NCI-H526 (cell line): ENCODE data around the gene PRSS12.
"Not testable (repeated sequence)": the region's sequence is repeated elsewhere in the genome, so short reads cannot be mapped to it uniquely, and the experiment has no call there.

Source experiments
- DNase-seq, 2 experiments: peaks; one replicate each; lab custom pipeline; 2025; lab: John Stamatoyannopoulos, UW

Gene PRSS12, protein sequence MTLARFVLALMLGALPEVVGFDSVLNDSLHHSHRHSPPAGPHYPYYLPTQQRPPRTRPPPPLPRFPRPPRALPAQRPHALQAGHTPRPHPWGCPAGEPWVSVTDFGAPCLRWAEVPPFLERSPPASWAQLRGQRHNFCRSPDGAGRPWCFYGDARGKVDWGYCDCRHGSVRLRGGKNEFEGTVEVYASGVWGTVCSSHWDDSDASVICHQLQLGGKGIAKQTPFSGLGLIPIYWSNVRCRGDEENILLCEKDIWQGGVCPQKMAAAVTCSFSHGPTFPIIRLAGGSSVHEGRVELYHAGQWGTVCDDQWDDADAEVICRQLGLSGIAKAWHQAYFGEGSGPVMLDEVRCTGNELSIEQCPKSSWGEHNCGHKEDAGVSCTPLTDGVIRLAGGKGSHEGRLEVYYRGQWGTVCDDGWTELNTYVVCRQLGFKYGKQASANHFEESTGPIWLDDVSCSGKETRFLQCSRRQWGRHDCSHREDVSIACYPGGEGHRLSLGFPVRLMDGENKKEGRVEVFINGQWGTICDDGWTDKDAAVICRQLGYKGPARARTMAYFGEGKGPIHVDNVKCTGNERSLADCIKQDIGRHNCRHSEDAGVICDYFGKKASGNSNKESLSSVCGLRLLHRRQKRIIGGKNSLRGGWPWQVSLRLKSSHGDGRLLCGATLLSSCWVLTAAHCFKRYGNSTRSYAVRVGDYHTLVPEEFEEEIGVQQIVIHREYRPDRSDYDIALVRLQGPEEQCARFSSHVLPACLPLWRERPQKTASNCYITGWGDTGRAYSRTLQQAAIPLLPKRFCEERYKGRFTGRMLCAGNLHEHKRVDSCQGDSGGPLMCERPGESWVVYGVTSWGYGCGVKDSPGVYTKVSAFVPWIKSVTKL

DNA sequence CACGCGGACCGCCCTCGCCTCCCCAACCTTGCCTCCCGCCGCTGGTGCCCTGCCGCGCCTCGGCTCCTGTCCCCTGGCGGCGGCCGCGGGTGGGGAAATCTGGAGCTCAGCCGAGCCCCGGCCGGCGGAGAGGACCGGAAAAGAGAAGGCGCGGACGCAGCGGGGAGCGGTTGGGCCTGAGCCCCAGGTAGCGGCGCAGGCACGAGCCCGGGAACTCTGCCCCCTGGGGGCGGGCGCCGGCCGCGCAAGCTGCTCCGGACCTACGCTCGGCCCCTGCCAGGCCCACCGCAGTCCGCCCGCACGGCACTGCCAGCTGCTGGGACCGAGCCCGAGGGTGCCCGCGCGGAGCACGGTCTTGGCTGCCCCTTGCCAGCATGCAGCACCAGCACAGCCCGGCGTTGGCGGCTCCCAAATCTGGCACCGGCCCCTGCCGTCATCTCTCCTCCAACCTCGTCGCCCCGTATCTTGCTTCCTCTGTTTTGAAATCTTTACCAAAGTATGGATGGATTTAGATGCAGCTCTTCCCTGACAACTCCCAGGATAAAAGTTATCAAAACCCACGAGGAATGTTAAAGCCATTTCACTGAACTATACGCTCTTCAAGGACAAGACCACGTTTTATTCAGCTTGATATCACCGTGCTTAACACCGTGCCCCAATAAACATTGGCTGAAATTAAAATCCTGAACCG, at the start of gene PRSS12:
Gene PRSS12 (minus strand): TSS at position 161 of the 691 bp plus-strand sequence. CDS start 283 bp downstream, outside the sequence.
- peak; percentile 16 to 84 for DNase-seq

DNA sequence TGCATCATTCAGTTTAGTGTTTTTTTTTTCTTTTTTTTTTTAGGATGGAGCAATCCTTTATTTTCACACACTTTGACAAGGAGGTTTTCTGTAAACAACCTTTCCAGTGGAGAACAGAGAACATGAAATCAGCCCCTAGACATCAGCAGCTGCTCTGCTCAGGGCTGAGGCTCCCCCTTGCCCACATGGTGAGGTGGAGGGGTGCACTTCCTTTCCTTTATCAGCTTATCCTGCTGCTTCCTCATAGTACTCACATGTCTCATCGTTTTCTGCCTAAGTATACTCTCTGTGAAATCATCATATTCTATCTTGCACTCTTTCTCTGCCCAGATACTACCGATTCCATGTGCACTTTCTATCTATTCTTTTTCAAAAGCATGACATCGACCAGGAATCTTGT, 47.6 kb upstream of the PRSS12 start:
- no peak for DNase-seq

DNA sequence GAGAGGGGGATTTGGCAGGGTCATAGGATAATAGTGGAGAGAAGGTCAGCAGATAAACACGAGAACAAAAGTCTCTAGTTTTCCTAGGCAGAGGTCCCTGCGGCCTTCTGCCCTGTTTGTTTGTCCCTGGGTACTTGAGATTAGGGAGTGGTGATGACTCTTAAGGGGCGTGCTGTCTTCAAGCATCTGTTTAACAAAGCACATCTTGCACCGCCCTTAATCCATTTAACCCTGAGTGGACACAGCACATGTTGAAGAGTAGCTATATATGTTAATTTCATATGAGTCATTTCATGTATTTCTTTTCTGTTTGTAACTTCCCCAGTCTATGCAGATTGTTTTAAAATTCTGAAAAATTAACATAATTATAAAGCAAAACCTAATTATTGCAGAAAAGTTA, 47.1 kb upstream of the PRSS12 start:
- not testable (repeated sequence) for DNase-seq

DNA sequence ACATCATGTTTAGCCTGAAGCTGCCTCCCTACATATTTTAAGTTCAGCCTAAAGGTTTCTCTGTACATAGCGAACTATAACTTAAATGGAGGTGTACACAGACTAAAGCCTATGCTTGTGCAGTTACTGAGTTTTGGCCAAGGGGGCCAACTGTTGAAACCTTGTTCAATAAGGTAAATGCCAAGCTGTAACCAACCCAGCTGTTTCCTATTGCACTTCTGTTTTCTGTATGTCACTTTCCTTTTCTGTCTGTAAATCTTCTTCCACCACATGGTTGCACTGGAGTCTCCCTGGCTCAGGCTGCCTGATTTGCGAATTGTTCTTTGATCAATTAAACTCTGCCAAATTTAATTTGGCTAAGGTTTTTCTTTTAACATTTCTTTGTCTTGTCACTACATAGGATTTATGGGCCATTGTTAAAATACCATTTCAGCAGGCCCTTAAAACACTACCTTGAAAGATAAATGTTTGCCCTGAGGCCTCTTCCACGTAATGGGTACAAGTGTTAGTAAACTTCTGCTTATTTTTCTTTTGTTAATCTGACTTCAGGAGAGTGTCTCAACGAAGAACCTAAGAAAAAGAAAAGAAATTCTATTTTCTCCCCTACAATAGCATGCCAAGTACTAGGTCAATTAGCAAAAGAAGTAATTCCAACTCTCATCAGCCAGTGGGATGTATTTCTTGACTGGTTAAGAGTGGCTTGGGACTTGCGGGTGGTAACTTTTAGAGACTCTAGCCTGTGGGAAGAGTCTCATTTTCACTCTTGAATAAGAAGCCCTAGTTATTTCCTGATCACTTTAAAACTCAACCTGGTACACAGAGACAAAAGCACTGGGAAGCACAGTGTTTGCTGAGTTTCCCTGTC, 45.7 kb upstream of the PRSS12 start:
- DNase-seq: no peak

DNA sequence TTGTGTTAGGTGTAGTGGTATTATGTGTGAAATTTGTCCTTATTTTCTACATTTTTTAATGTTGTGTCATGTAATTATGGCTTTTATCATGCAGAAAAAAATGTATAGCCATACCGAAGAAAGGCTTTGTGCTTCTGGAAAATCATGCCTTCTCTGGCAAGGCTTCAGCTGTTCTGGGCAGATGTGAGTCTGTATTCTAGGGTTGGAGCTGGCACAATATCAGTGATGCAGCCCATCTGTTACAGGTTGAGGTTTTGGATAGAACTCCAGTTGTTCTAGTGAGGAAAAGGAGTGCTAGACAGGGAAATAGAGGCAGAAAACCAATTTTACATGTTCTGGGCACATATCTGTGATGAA, 44.8 kb upstream of the PRSS12 start:
- no peak for DNase-seq

DNA sequence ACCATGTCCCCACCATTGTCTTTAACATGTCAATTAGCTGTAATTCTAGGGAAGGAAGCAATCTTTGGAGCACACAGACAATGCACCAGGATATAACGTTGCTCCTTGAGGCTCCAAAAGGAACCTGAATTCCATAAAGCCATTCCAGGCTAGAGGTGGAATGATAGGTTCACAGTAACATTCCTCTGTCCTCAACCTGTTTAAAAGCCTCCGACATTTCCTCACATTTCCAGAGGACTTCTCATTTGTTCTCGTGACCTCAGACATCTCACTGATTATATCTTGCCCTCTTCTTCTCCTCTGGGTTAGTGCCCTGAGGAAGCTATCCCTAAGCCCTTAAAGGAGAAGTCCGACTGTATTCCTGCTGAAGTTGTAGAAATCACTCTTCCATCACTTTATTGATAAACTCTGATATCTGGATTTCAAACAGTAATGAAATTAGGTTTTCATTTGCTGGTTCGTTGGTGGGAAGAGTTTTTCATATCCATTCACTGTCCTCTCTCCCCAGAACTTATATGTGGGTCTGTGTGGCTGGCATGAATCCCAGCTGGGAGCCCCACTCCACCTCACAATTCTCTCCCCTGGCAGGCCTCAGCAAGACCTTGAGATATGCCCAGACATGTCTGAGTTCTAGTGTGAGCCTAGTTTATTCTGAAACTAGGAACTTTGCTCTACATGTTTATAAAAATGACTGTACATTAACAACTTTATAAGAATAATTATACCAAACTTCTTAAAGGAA, 44.2 kb upstream of the PRSS12 start:
- DNase-seq: no peak

DNA sequence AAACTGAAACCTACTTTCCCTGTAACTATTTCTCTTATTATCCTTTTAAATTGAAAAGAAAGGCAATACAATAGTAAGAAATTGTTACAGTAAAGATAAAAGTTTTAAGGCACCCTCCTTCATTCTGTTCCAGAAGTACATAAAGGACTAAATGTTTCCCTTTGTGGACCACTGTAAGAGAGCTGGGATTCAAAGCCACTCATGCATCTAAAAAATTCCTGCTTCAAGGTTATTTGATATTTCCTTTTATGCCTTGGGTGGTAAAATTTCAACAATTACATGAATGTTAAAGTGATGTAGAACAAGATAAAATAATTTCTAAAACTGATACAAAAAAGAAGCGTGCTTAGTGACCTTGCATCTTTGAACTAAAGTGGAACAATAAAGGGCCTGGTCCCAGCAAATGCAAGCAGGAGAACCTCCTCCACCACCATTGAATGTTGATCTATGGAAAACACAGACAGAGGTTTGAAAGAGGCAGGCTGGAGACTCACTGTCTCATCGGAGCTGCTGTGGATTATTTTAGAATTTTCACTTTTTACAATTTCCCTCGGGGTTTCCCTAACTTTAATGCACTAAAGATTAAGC, 42.3 kb upstream of the PRSS12 start:
- DNase-seq: no peak

DNA sequence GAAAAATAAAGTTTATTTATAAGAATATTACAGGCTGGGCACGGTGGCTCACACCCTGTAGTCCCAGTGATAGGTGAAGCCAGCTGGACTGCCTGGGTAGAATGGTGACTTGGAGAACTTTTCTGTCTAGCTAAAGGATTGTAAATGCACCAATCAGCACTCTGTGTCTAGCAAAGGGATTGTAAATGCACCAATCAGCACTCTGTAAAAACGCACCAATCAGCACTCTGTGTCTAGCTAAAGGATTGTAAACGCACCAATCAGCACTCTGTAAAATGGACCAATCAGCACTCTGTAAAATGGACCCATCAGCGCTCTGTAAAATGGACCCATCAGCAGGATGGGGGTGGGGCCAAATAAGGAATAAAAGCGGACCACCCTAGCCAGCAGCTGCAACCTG, 39.7 kb upstream of the PRSS12 start:
- not testable (repeated sequence) for DNase-seq

DNA sequence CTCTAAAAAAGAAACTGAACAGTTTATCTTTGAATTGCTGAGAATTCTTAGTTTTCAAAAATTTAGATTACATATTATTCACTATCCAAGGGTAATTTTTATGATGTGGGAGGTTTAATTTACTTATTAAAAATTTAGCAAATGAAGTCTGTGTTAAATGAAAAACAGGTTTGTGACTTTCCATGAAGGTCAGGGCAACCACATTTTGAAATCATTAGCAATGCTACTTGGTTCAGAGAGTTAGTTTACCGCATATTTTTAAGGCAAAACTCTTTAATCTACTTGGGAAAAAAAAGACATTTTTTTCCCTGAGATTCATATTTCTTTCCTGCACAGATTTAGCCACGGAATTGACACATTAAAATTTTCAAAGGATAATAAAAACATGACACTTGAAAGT, 37.3 kb upstream of the PRSS12 start:
- no peak for DNase-seq

DNA sequence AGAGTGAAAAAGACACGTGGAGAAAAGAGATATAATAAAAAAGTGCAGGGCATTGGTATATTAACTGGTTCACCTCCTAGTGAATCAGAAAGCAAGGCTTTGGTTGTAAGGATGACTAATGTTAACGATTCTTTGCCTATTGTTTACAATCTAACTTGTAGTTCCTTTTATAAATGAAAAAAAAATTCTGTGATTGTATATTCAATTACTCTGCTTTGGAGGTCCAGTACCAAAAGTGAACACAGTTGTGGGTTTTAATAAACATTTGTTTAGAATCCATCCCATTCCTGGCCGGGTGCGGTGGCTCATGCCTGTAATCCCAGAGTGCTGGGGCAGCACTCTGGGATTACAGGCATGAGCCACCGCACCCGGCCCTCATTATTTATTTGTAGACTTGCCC, 36.9 kb upstream of the PRSS12 start:
- DNase-seq: no peak

DNA sequence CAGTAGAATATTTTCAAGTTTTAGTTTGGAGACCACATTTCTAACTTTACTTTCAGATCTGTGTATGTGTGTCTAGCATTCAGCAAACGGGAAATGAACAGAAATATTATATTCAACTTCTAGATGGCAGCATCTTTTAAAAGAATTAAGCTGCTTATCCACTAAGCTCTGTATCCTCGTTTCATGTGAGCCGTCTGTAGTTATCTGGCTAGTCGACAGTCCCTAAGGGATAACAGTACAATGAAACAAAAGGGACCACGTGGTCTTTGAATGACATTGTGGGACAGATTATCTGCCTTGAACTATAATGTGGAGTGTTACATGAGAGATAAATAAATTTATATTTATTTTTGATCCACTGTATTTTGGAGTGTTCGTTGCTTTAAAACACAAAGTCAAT, 35.8 kb upstream of the PRSS12 start:
- no peak for DNase-seq

DNA sequence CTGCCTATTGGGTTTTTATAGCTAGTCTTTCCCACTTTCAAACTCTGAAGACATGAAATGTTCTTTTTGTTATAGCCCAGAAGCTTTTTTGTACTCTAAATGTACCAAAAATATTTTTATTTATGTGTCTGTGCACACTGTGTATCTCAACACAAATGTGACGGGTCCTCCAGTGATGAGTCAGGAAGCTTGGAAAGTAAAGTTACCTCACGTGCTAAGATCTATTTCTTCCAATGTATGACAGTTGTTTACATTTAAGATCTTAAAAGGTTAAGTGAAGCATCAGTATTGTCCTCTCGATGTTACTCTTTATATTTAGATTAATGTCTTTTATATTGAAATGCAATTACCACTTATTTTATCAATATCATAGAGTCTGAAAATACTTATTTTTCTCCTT, 29.1 kb upstream of the PRSS12 start:
- DNase-seq: no peak

DNA sequence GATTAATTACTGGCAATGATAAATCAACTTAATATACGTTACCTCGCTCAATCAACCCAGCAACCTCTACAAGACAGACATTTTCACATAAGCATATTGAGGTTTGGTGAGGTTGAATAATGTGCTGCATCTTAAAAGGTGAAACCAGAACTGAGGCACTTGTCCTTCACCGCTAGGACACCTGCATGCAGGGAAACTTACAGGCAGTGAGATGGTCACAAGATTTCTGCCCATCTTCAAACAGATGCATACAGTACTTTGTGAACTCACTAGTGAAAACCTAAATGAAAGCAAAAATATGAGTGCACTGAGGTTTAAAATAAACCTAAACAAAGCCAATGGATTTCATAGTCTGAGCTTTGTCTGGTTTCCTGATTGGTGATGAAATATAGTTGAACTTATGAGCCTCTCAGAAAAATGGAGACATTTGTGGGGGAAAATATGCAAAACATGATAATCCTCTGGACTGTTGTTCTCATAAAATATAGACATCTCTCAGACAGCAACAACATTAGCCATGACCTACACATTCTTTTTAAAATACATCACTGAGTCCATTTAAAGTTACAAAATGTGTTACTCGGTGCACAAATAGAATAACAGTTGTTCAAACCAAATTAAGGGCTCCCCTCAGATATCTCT, 20.9 kb upstream of the PRSS12 start:
- no peak for DNase-seq

DNA sequence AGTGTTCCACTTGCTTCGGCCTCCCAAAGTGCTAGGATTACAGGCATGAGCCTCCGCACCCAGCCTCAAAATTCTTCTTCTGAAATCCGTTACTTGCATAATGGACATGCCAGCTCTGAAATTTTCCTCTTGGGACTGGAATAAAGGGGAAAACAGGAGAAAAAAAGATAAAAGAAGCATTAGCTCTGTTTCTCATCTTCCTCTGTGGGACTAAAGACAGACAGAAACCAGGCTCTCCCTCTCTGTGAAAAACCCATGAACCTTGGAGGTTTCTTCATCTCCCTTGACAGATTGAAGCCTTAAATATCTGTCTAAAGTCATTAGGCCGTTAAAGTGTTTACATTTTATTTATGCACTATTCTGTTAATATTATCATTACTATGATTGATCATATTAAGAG, 19.4 kb upstream of the PRSS12 start:
- DNase-seq: no peak

DNA sequence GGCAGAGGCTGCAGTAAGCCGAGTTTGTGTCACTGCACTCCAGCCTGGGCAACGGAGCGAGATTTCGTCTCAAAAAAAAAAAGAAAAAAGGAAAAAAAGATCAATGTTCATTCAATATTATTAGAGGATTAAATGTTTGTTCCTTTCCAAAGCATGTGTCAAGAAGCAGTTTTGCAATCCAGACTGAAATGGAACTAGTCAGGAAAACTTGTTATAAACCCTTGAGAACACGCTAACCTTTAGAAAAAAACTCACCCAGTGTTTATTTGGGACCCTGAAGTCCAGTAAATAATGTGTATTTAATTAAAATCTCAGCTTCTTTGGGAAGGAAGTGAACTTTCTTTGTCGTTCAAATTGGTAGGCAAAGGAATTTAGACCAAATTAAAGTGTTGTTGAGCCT, 16.4 kb upstream of the PRSS12 start:
- DNase-seq: no peak

DNA sequence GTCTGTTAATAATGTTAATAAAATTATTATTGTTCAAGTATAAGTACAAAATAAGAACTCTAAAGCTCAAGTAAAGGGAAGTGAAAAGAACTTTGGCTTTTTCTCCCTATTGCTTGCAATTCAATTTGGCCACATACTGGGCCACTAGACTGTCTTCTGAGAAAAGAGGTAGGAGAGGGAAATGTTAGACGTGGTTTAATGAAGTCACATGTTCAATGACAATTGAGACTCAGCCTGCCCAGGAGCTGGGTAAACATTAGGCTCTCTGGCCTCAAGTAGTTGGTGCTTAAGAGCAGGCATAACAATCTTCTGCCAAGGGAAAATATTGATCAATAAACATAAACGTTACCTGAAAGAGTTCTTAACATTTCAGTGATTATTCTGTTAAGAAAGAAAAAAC, 15.1 kb upstream of the PRSS12 start:
- no peak for DNase-seq

DNA sequence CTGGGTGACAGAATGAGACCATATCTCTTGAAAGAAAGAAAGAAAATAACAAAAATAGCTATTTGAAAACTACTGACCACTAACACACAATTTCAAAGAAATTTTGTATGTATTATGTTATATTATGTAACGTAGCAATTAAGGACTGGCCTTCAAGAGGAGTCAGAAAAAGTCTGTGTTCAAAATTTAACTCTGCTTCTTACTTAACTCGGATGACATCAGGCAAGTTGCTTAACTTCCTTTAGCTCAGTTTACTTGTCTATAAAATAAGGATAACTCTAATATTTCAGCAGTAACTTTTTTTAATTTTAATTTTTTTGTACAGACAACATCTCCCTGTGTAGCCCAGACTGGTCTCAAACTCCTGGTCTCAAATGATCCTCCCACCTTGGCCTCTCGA, 14.6 kb upstream of the PRSS12 start:
- no peak for DNase-seq

DNA sequence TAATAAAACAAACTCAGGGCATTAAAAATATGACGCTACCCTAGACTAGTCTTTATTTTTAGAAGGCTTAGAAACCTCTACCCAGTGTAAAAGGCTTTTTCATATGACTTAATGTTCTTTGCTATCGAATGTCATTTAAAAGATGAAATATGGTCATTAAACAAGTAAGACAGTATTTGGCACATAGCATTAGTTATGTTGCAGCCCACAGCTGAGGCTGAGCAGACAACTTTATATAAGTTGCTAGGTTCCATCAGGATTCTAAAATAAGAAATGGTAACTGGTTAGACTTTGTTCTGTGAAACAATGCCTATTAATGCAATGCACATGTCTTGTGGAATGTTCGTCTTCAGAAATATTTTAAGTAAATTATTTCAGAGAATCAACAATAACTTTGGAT, 10.4 kb upstream of the PRSS12 start:
- DNase-seq: no peak

DNA sequence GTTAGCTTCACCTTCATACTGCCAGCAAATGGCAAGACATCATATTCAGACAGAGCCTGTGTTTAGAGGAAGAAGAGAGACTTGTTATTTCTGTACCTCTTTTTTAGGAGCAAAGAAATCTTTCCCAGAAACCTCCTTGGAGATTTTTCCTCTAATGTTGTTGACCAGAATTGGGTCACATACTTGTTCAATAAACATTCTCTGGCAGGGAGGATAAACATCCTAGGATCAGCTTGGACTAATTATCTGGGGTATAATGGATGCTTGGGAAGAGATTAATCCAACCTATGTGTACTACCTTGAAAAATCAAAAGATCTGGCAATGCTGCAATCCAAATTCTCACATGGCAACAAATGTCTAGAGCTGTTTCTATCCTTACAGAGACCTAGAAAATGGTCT, 8.4 kb upstream of the PRSS12 start:
- no peak for DNase-seq

DNA sequence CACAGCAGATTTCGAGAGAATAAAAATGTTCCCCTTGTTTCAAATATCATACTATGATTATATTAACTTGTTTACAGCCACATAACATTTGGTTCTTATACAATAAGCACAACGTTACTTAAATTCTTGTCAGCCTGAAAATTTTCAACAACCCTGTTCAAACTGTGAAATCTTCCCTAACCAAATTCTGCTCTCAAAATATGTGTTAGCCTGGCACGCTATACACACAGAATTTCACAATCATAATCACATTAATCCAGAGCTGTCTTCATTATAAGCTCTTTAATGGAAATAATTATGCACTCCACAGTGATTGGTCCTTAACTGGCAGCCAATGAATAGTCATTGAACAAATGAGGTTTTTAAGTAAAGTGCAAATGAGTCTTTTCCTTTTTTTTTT, 7.3 kb upstream of the PRSS12 start:
- no peak for DNase-seq
